Neural progenitor cell (in vitro differentiated cells): ENCODE results near the gene DNAJC5. TPM values are rescaled to one million over a fixed set of nuclear protein-coding genes. Genes with fewer than 3 reads are reported as not detected.

Experiments used
- DNase-seq: peaks from one replicate; pipeline ENCODE4 v3.0.0-alpha.2; 2016; ENCODE audit warnings: low spot score
- H2AFZ ChIP-seq: fragments of 200-600 bp; sonication (generic); replicated peaks from 2 replicates; pipeline ENCODE4 v1.6.1; 2016; ENCODE audit warnings: antibody characterized with exemption
- H3F3A ChIP-seq: fragments of 200-600 bp; sonication (generic); 2 replicates; pipeline ENCODE4 v1.6.1; 2016; ENCODE audit warnings: antibody characterized with exemption, low read depth
- H3K27ac ChIP-seq: fragments of 200-600 bp; sonication (generic); 2 replicates; pipeline ENCODE4 v1.5.1; 2016; ENCODE audit warnings: mild to moderate bottlenecking
- H3K27me3 ChIP-seq: fragments of 200-600 bp; sonication (generic); 2 replicates; pipeline ENCODE4 v1.6.1; 2016; ENCODE audit warnings: mild to moderate bottlenecking, moderate library complexity
- H3K36me3 ChIP-seq: fragments of 200-600 bp; sonication (generic); 2 replicates; pipeline ENCODE4 v1.5.1; 2016
- H3K4me1 ChIP-seq: fragments of 200-600 bp; sonication (generic); 2 replicates; pipeline ENCODE4 v1.6.1; 2016; ENCODE audit warnings: mixed run types
- H3K4me2 ChIP-seq: fragments of 200-600 bp; sonication (generic); 2 replicates; pipeline ENCODE4 v1.6.1; 2016
- H3K4me3 ChIP-seq: fragments of 200-600 bp; sonication (generic); 2 replicates; pipeline ENCODE4 v1.5.1; 2016
- H3K79me2 ChIP-seq: fragments of 200-600 bp; sonication (generic); 2 replicates; pipeline ENCODE4 v1.6.1; 2016; ENCODE audit warnings: low read depth
- H3K9ac ChIP-seq: fragments of 200-600 bp; sonication (generic); 2 replicates; pipeline ENCODE4 v1.6.1; 2016
- H3K9me3 ChIP-seq: fragments of 200-600 bp; sonication (generic); 2 replicates; pipeline ENCODE4 v1.5.1; 2016; ENCODE audit warnings: low read depth
- H4K20me1 ChIP-seq: fragments of 200-600 bp; sonication (generic); 2 replicates; pipeline ENCODE4 v1.6.1; 2016; ENCODE audit warnings: low read depth
- H3K27ac Mint-ChIP-seq: 3 replicates; pipeline ENCODE4 v1.8.0; 2021; ENCODE audit warnings: mixed read lengths
- H3K27me3 Mint-ChIP-seq: 2 replicates; pipeline ENCODE4 v1.8.0; 2022; ENCODE audit warnings: low read depth, mild to moderate bottlenecking, inconsistent platforms, moderate library complexity, mixed read lengths; ENCODE audit not compliant: insufficient read depth
- H3K36me3 Mint-ChIP-seq: 3 replicates; pipeline ENCODE4 v1.8.0; 2021; ENCODE audit warnings: mixed read lengths
- H3K4me1 Mint-ChIP-seq: 3 replicates; pipeline ENCODE4 v1.8.0; 2021; ENCODE audit warnings: mixed read lengths
- H3K4me3 Mint-ChIP-seq: 3 replicates; pipeline ENCODE4 v1.8.0; 2021; ENCODE audit warnings: mild to moderate bottlenecking, moderate library complexity, mixed read lengths
- H3K9me3 Mint-ChIP-seq: 3 replicates; pipeline ENCODE4 v1.8.0; 2020; ENCODE audit warnings: mixed read lengths
- CTCF ChIP-seq: fragments of 200-600 bp; sonication (generic); IDR thresholded peaks from 2 replicates; pipeline ENCODE4 v1.5.1; 2017; ENCODE audit warnings: antibody characterized with exemption, mild to moderate bottlenecking
- EZH2 ChIP-seq: fragments of 200-600 bp; sonication (generic); IDR thresholded peaks from 2 replicates; pipeline ENCODE4 v1.6.1; 2017; ENCODE audit warnings: antibody characterized with exemption, mild to moderate bottlenecking, moderate library complexity
- EZH2phosphoT487 ChIP-seq: fragments of 200-600 bp; sonication (generic); IDR thresholded peaks from 2 replicates; pipeline ENCODE4 v1.6.1; 2017; ENCODE audit warnings: antibody characterized with exemption
- total RNA-seq: library from RNA; depleted of rRNA; stranded (reverse); fragments of >200 nt; gene quantifications from 2 replicates; pipeline ENCODE4 v1.2.3, GENCODE V29; 2015; ENCODE audit warnings: low replicate concordance

DNAJC5 gene
- total RNA-seq, 1 donor from 2014 or later = 17.2 TPM

GRCh38 chr20:63972312-63973159 lies 77.6 kb downstream of the DNAJC5 start:
- peaks cover 11% of the 10 kb centered on the region for H3K79me2 ChIP-seq
- H3K27ac ChIP-seq = no peak overlapping the region
- H3K4me1 ChIP-seq = peaks cover 10% of the 10 kb centered on the region
- H3K9me3 ChIP-seq = no peaks in the 10 kb centered on the region
- H3K4me2 ChIP-seq = no peak overlapping the region
- H3K4me3 ChIP-seq = no peak overlapping the region
- peaks cover 16% of the 10 kb centered on the region for H3F3A ChIP-seq
- Mint-ChIP-seq H3K4me1 (peaks cover 18% of the 10 kb centered on the region), H3K9me3 (no peaks in the 10 kb centered on the region), H3K36me3 (peaks cover 3% of the 10 kb centered on the region), H3K4me3 (peak overlapping the region; percentile 76), H3K27ac (no peak overlapping the region), H3K27me3 (peaks cover 6% of the 10 kb centered on the region)
- no peak overlapping the region for H2AFZ ChIP-seq
- DNase-seq = no peak
- H3K9ac ChIP-seq = no peak overlapping the region
- peaks cover 11% of the 10 kb centered on the region for H3K27me3 ChIP-seq
- no peaks in the 10 kb centered on the region for H4K20me1 ChIP-seq
- no peaks in the 10 kb centered on the region for H3K36me3 ChIP-seq
- TF ChIP-seq CTCF (no peak), EZH2phosphoT487 (no peak), EZH2 (no peak)

- TF ChIP-seq CTCF (no peak), EZH2 (no peak), EZH2phosphoT487 (no peak)
- Mint-ChIP-seq H3K9me3 (no peaks in the 10 kb centered on the region), H3K4me1 (peaks cover 19% of the 10 kb centered on the region), H3K4me3 (peak overlapping the region; percentile 76), H3K27me3 (peaks cover 7% of the 10 kb centered on the region), H3K27ac (no peak overlapping the region), H3K36me3 (peaks cover 3% of the 10 kb centered on the region)
- Histone ChIP-seq H3K27me3 (peaks cover 15% of the 10 kb centered on the region), H4K20me1 (no peaks in the 10 kb centered on the region), H3K4me2 (peak overlapping the region; percentile 72), H3K36me3 (no peaks in the 10 kb centered on the region), H3K4me1 (peaks cover 10% of the 10 kb centered on the region), H3F3A (peaks cover 22% of the 10 kb centered on the region), H3K79me2 (peaks cover 10% of the 10 kb centered on the region), H3K9me3 (no peaks in the 10 kb centered on the region), H2AFZ (no peak overlapping the region), H3K27ac (no peak overlapping the region), H3K4me3 (no peak overlapping the region), H3K9ac (no peak overlapping the region)
- no peak for DNase-seq
Measured at GRCh38 chr20:63973160-63973479, 78.2 kb downstream of the DNAJC5 start.

GRCh38 chr20:63973636-63974401 lies 78.9 kb downstream of the DNAJC5 start:
- Histone ChIP-seq H3F3A (peaks cover 28% of the 10 kb centered on the region), H3K27me3 (peaks cover 20% of the 10 kb centered on the region), H4K20me1 (no peaks in the 10 kb centered on the region), H3K4me3 (peak overlapping the region; percentile 41), H2AFZ (peak overlapping the region; percentile 84), H3K27ac (no peak overlapping the region), H3K9ac (no peak overlapping the region), H3K79me2 (peaks cover 3% of the 10 kb centered on the region), H3K4me2 (peak overlapping the region; percentile 72), H3K36me3 (no peaks in the 10 kb centered on the region), H3K4me1 (peaks cover 9% of the 10 kb centered on the region), H3K9me3 (no peaks in the 10 kb centered on the region)
- DNase-seq = peak; percentile 94
- Mint-ChIP-seq H3K27ac (no peak overlapping the region), H3K4me1 (peaks cover 17% of the 10 kb centered on the region), H3K4me3 (peak overlapping the region; percentile 66), H3K36me3 (peaks cover 3% of the 10 kb centered on the region), H3K9me3 (no peaks in the 10 kb centered on the region), H3K27me3 (peaks cover 11% of the 10 kb centered on the region)
- peak; percentile 99 for TF ChIP-seq CTCF
- TF ChIP-seq EZH2 = no peak
